A673 (cell line): ENCODE measurements around the gene HEXIM2. TPM values are rescaled to one million over a fixed set of nuclear protein-coding genes. Genes with fewer than 3 reads are reported as not detected.

Experiments used
- BruUV-seq: library from RNA; stranded (reverse); fragments of 400-500 nt; replicated peaks from 2 replicates; lab custom pipeline; 2021; lab: Mats Ljungman, UMichigan
- CTCF ChIA-PET: fragments of 300-600 bp; sonication (Branson Sonifier 250); formaldehyde crosslinking; loops from one replicate; lab custom pipeline; 2022; ENCODE audit warnings: antibody characterized with exemption; lab: Charles Lee
- POLR2A ChIA-PET: fragments of 300-600 bp; sonication (Branson Sonifier 250); formaldehyde crosslinking; loops from one replicate; lab custom pipeline; 2022; ENCODE audit warnings: antibody characterized with exemption; ENCODE audit not compliant: low non-redundant PET; lab: Charles Lee
- DNase-seq: peaks from one replicate; pipeline ENCODE4 v3.0.0-alpha.2; 2015; ENCODE audit warnings: low spot score
- H3K27ac ChIP-seq: fragments of 200-600 bp; sonication (generic); 2 replicates; pipeline ENCODE4 v1.5.1; 2016; ENCODE audit warnings: mixed run types, low read depth, mild to moderate bottlenecking, mixed read lengths, antibody characterized with exemption, low read length; ENCODE audit not compliant: poor library complexity, severe bottlenecking
- H3K27me3 ChIP-seq: fragments of 200-600 bp; sonication (generic); replicated peaks from 2 replicates; pipeline ENCODE4 v1.6.1; 2017; ENCODE audit warnings: mixed run types, low read depth, mild to moderate bottlenecking, mixed read lengths, antibody characterized with exemption, low read length; ENCODE audit not compliant: insufficient read depth, poor library complexity
- H3K36me3 ChIP-seq: fragments of 200-600 bp; sonication (generic); 2 replicates; pipeline ENCODE4 v1.6.1; 2016; ENCODE audit warnings: mixed run types, mild to moderate bottlenecking, mixed read lengths, antibody characterized with exemption, low read length; ENCODE audit not compliant: insufficient read depth, poor library complexity, severe bottlenecking
- H3K4me1 ChIP-seq: fragments of 200-600 bp; sonication (generic); 2 replicates; pipeline ENCODE4 v1.6.1; 2017; ENCODE audit warnings: mixed run types, mild to moderate bottlenecking, mixed read lengths, antibody characterized with exemption, low read length; ENCODE audit not compliant: insufficient read depth, poor library complexity, severe bottlenecking
- H3K4me3 ChIP-seq: fragments of 200-600 bp; sonication (generic); 2 replicates; pipeline ENCODE4 v1.5.1; 2016; ENCODE audit warnings: low read depth, mixed run types, mild to moderate bottlenecking, mixed read lengths, low read length; ENCODE audit not compliant: poor library complexity, severe bottlenecking
- H3K9me3 ChIP-seq: fragments of 200-600 bp; sonication (generic); 2 replicates; pipeline ENCODE4 v1.6.1; 2016; ENCODE audit warnings: mixed run types, low read depth, mild to moderate bottlenecking, mixed read lengths, antibody characterized with exemption, low read length; ENCODE audit not compliant: poor library complexity, severe bottlenecking
- CTCF ChIP-seq: fragments of 300-800, 200-600 bp; sonication (generic); conservative IDR thresholded peaks from 2 replicates; pipeline ENCODE4 v1.5.1; 2017; ENCODE audit warnings: low read depth, mild to moderate bottlenecking, antibody characterized with exemption, low read length, moderate library complexity, mixed read lengths
- EZH2 ChIP-seq: fragments of 200-600 bp; sonication (generic); IDR thresholded peaks from 2 replicates; pipeline ENCODE4 v1.6.1; 2017; ENCODE audit warnings: borderline replicate concordance, low read depth, mild to moderate bottlenecking, mixed read lengths, antibody characterized with exemption, low read length; ENCODE audit not compliant: poor library complexity, severe bottlenecking
- intact Hi-C: fragments of 100-400 bp; cut with micrococcal nuclease; formaldehyde crosslinking; loops from one replicate; pipeline ENCODE4 v1.10.0; 2022; ENCODE audit not compliant: unreplicated experiment
- total RNA-seq: library from RNA; stranded (reverse); gene quantifications from 2 replicates; pipeline ENCODE4 v1.2.3, GENCODE V29; 2021

The HEXIM2 gene
- total RNA-seq, 1 experiment from 2014 or later = 4.8 TPM

GRCh38 chr17:45132320-45132571, 29.4 kb upstream of the HEXIM2 start, which contains the start of gene PLCD3:
Gene PLCD3 (minus strand): TSS chr17:45132515. CDS start chr17:45132410, 105 bp downstream.
- H3K27me3 ChIP-seq = no peaks in the 10 kb centered on the region
- ChIA-PET POLR2A (no interaction called here), CTCF (no interaction called here)
- intact Hi-C loops = loop anchor here (5.0 to 10.0 kb wide), 2 partner anchors 253 to 355 kb away; no protein-coding TSS in a partner anchor
- no peaks in the 10 kb centered on the region for H3K9me3 ChIP-seq
- BruUV-seq = no TSS peak
- H3K4me1 ChIP-seq = no peaks in the 10 kb centered on the region
- no peak for TF ChIP-seq CTCF
- TF ChIP-seq EZH2 = no peak
- H3K27ac ChIP-seq = no peak within 1 kb of the TSS
- peak within 1 kb of the TSS; percentile 64 for H3K4me3 ChIP-seq
- no peaks in the 10 kb centered on the region for H3K36me3 ChIP-seq
- DNase-seq = peak; percentile 63

GRCh38 chr17:45132572-45133463, 28.9 kb upstream of the HEXIM2 start:
- CTCF ChIA-PET = no interaction called here
- BruUV-seq = no TSS peak
- POLR2A ChIA-PET = no interaction called here
- H3K27me3 ChIP-seq = no peaks in the 10 kb centered on the region
- H3K9me3 ChIP-seq = no peaks in the 10 kb centered on the region
- no peaks in the 10 kb centered on the region for H3K4me1 ChIP-seq
- H3K4me3 ChIP-seq = peak overlapping the region; percentile 64
- H3K36me3 ChIP-seq = no peaks in the 10 kb centered on the region
- intact Hi-C loops = loop anchor here (5.0 to 10.0 kb wide), 2 partner anchors 252 to 356 kb away; no protein-coding TSS in a partner anchor
- peak; percentile 50 for DNase-seq
- TF ChIP-seq EZH2 (no peak), CTCF (peak; percentile 62)
- H3K27ac ChIP-seq = no peak overlapping the region

GRCh38 chr17:45135192-45135977, 26.3 kb upstream of the HEXIM2 start, which contains the start of gene ACBD4:
Gene ACBD4 (plus strand): TSS chr17:45135687. CDS start chr17:45136145, 458 bp downstream.
- Histone ChIP-seq H3K27me3 (no peaks in the 10 kb centered on the region), H3K9me3 (no peaks in the 10 kb centered on the region), H3K36me3 (no peaks in the 10 kb centered on the region), H3K27ac (peak within 1 kb of the TSS; percentile 42), H3K4me3 (peak within 1 kb of the TSS; percentile 54), H3K4me1 (no peaks in the 10 kb centered on the region)
- TF ChIP-seq CTCF = peak; percentile 99
- TF ChIP-seq EZH2 = no peak
- intact Hi-C loops = loop anchor here (1.0 to 10.0 kb wide), 2 partner anchors 62 to 249 kb away; no protein-coding TSS in a partner anchor
- POLR2A ChIA-PET = no interaction called here
- no TSS peak for BruUV-seq
- peak; percentile 94 for DNase-seq
- CTCF ChIA-PET = interaction anchor here (0.5 to 1.7 kb wide), 19 partner anchors 9 to 360 kb away, joined by 3 to 45 read pairs (median 6); partner anchors contain the start of genes HEXIM1, HEXIM2 and NMT1
